ENCODE data around the gene TEK.

Gene TEK

GRCh38 chr9:27278374-27278773 is 169.3 kb downstream of the TEK start:
- Histone ChIP-seq H4K20me1 (ENCODE audit: insufficient read depth, low read length) (no peaks in the 10 kb centered on the region), H3K4me2 (ENCODE audit: insufficient read depth, low read length) (no peak overlapping the region), H3K4me1 (ENCODE audit: insufficient read depth, low read length) (no peaks in the 10 kb centered on the region), H3K4me3 (ENCODE audit: low read depth in 1 of 2, low read length in 2 of 2) (no peak overlapping the region), H3K27ac (ENCODE audit: low read length) (no peak overlapping the region), H3K9me3 (ENCODE audit: insufficient read depth, low read length, severe bottlenecking) (no peaks in the 10 kb centered on the region), H3K36me3 (ENCODE audit: insufficient read depth, low read length) (no peaks in the 10 kb centered on the region), H3K27me3 (ENCODE audit: insufficient read depth, low read length, poor library complexity) (no peaks in the 10 kb centered on the region), H3K79me2 (ENCODE audit: insufficient read depth, low read length) (no peaks in the 10 kb centered on the region), H3K9ac (ENCODE audit: low read depth, low read length) (no peak overlapping the region), H2AFZ (ENCODE audit: low read depth, low read length) (no peak overlapping the region)
- ATAC-seq (ENCODE audit: insufficient read depth, low read depth), result no peak
- TF ChIP-seq EZH2 (IDR thresholded peaks at IDR 0.05; ENCODE audit: borderline replicate concordance, low read depth, low read length, severe bottlenecking) (no peak), CTCF (IDR thresholded peaks at IDR 0.05; ENCODE audit: borderline replicate concordance, extremely low read depth, low read length, poor library complexity, severe bottlenecking) (no peak)
- no peak for DNase-seq

- TF ChIP-seq EZH2 (IDR thresholded peaks at IDR 0.05; ENCODE audit: borderline replicate concordance, low read depth, low read length, severe bottlenecking) (no peak), CTCF (IDR thresholded peaks at IDR 0.05; ENCODE audit: borderline replicate concordance, extremely low read depth, low read length, poor library complexity, severe bottlenecking) (no peak)
These were observed 170.6 kb downstream of the TEK start for GRCh38 chr9:27279611-27280010.

More at GRCh38 chr9:27279611-27280010, 170.6 kb downstream of the TEK start:
- Histone ChIP-seq H3K4me1 (ENCODE audit: insufficient read depth, low read length) (no peaks in the 10 kb centered on the region), H4K20me1 (ENCODE audit: insufficient read depth, low read length) (no peaks in the 10 kb centered on the region), H3K4me2 (ENCODE audit: insufficient read depth, low read length) (no peak overlapping the region), H3K79me2 (ENCODE audit: insufficient read depth, low read length) (no peaks in the 10 kb centered on the region), H3K9me3 (ENCODE audit: insufficient read depth, low read length, severe bottlenecking) (no peaks in the 10 kb centered on the region), H3K4me3 (ENCODE audit: low read depth in 1 of 2, low read length in 2 of 2) (no peak overlapping the region), H3K9ac (ENCODE audit: low read depth, low read length) (no peak overlapping the region), H3K36me3 (ENCODE audit: insufficient read depth, low read length) (no peaks in the 10 kb centered on the region), H2AFZ (ENCODE audit: low read depth, low read length) (no peak overlapping the region), H3K27ac (ENCODE audit: low read length) (no peak overlapping the region), H3K27me3 (ENCODE audit: insufficient read depth, low read length, poor library complexity) (no peaks in the 10 kb centered on the region)
- DNase-seq, result no peak
- no peak for ATAC-seq (ENCODE audit: insufficient read depth, low read depth)

All from DND-41 (cell line).